GM18502 (cell line): ENCODE data around the gene MMP24OS.
"Not testable (repeated sequence)": the region's sequence is repeated elsewhere in the genome, so short reads cannot be mapped to it uniquely, and the experiment has no call there.

Experiments used
- ATAC-seq: cut with Tn5 transposase; IDR thresholded peaks from one replicate; pipeline ENCODE4 v1.9.1; 2021; ENCODE audit warnings: mild to moderate bottlenecking; ENCODE audit not compliant: unreplicated experiment, poor library complexity

MMP24OS gene

GRCh38 chr20:35260426-35260825 is 17.5 kb downstream of the MMP24OS start:
- no peak for ATAC-seq

- ATAC-seq = no peak
Measured at GRCh38 chr20:35257175-35257909, 20.6 kb downstream of the MMP24OS start.

- no peak for ATAC-seq
Measured at GRCh38 chr20:35254448-35254999, 23.4 kb downstream of the MMP24OS start.

GRCh38 chr20:35253010-35253409 is 24.9 kb downstream of the MMP24OS start:
- no peak for ATAC-seq

- ATAC-seq = not testable (repeated sequence)
Measured at GRCh38 chr20:35252598-35252997, 25.3 kb downstream of the MMP24OS start.

- ATAC-seq = no peak
Measured at GRCh38 chr20:35252037-35252461, 25.9 kb downstream of the MMP24OS start.

- ATAC-seq = no peak
Measured at GRCh38 chr20:35251613-35251940, 26.3 kb downstream of the MMP24OS start.

GRCh38 chr20:35248641-35249475 is 29.1 kb downstream of the MMP24OS start:
- no peak for ATAC-seq

GRCh38 chr20:35246723-35247122 is 31.2 kb downstream of the MMP24OS start:
- no peak for ATAC-seq

- no peak for ATAC-seq
Measured at GRCh38 chr20:35243986-35244385, 33.9 kb downstream of the MMP24OS start.

- no peak for ATAC-seq
Measured at GRCh38 chr20:35243317-35243716, 34.6 kb downstream of the MMP24OS start.

- no peak for ATAC-seq
Measured at GRCh38 chr20:35240811-35241293, 37.1 kb downstream of the MMP24OS start.

GRCh38 chr20:35240083-35240810 is 37.7 kb downstream of the MMP24OS start:
- ATAC-seq = no peak

- no peak for ATAC-seq
Measured at GRCh38 chr20:35238735-35239134, 39.2 kb downstream of the MMP24OS start.

- no peak for ATAC-seq
Measured at GRCh38 chr20:35238170-35238569, 39.8 kb downstream of the MMP24OS start.

- ATAC-seq = no peak
Measured at GRCh38 chr20:35237486-35237885, 40.4 kb downstream of the MMP24OS start.

- no peak for ATAC-seq
Measured at GRCh38 chr20:35235881-35236280, 42.0 kb downstream of the MMP24OS start.

GRCh38 chr20:35232575-35232974 is 45.3 kb downstream of the MMP24OS start:
- no peak for ATAC-seq

- no peak for ATAC-seq
Measured at GRCh38 chr20:35226884-35227681, 50.8 kb downstream of the MMP24OS start.
